ENCODE measurements around the gene NRDC.
"Not testable (repeated sequence)": the region's sequence is repeated elsewhere in the genome, so short reads cannot be mapped to it uniquely, and the experiment has no call there.

The NRDC gene

GRCh38 chr1:51898090-51898734 lies 19.7 kb upstream of the NRDC start:
- no peak for DNase-seq (ENCODE audit: low read depth in 1 of 2, low spot score in 1 of 2)

GRCh38 chr1:51897699-51898031 lies 19.1 kb upstream of the NRDC start:
- DNase-seq (ENCODE audit: low read depth in 1 of 2, low spot score in 1 of 2), result no peak

- not testable (repeated sequence) for DNase-seq (ENCODE audit: low read depth in 1 of 2, low spot score in 1 of 2)
Measured at GRCh38 chr1:51894748-51895147, 16.2 kb upstream of the NRDC start.

GRCh38 chr1:51878308-51878615 lies 265 bp downstream of the NRDC start:
- no peak for DNase-seq (ENCODE audit: low read depth in 1 of 2, low spot score in 1 of 2)

GRCh38 chr1:51877434-51878307 lies 856 bp downstream of the NRDC start:
- DNase-seq (ENCODE audit: low read depth in 1 of 2, low spot score in 1 of 2), result no peak

GRCh38 chr1:51875836-51876235 lies 2.7 kb downstream of the NRDC start:
- no peak for DNase-seq (ENCODE audit: low read depth in 1 of 2, low spot score in 1 of 2)

- no peak for DNase-seq (ENCODE audit: low read depth in 1 of 2, low spot score in 1 of 2)
Measured at GRCh38 chr1:51875291-51875772, 3.2 kb downstream of the NRDC start.

GRCh38 chr1:51873270-51873669 lies 5.3 kb downstream of the NRDC start:
- DNase-seq (ENCODE audit: low read depth in 1 of 2, low spot score in 1 of 2), result not testable (repeated sequence)

- no peak for DNase-seq (ENCODE audit: low read depth in 1 of 2, low spot score in 1 of 2)
Measured at GRCh38 chr1:51871351-51871975, 7.1 kb downstream of the NRDC start.

GRCh38 chr1:51870603-51871350 lies 7.8 kb downstream of the NRDC start:
- no peak for DNase-seq (ENCODE audit: low read depth in 1 of 2, low spot score in 1 of 2)

- no peak for DNase-seq (ENCODE audit: low read depth in 1 of 2, low spot score in 1 of 2)
Measured at GRCh38 chr1:51867479-51868232, 10.9 kb downstream of the NRDC start.

- DNase-seq (ENCODE audit: low read depth in 1 of 2, low spot score in 1 of 2), result no peak
Measured at GRCh38 chr1:51863384-51863783, 15.1 kb downstream of the NRDC start.

GRCh38 chr1:51861669-51862068 lies 16.9 kb downstream of the NRDC start:
- DNase-seq (ENCODE audit: low read depth in 1 of 2, low spot score in 1 of 2), result no peak

- no peak for DNase-seq (ENCODE audit: low read depth in 1 of 2, low spot score in 1 of 2)
Measured at GRCh38 chr1:51859735-51860134, 18.8 kb downstream of the NRDC start.

- no peak for DNase-seq (ENCODE audit: low read depth in 1 of 2, low spot score in 1 of 2)
Measured at GRCh38 chr1:51859333-51859732, 19.2 kb downstream of the NRDC start.

- DNase-seq (ENCODE audit: low read depth in 1 of 2, low spot score in 1 of 2), result no peak
Measured at GRCh38 chr1:51858892-51859291, 19.6 kb downstream of the NRDC start.

GRCh38 chr1:51856745-51857144 lies 21.8 kb downstream of the NRDC start:
- DNase-seq (ENCODE audit: low read depth in 1 of 2, low spot score in 1 of 2), result no peak

GRCh38 chr1:51855624-51856023 lies 22.9 kb downstream of the NRDC start:
- DNase-seq (ENCODE audit: low read depth in 1 of 2, low spot score in 1 of 2), result no peak

- no peak for DNase-seq (ENCODE audit: low read depth in 1 of 2, low spot score in 1 of 2)
Measured at GRCh38 chr1:51853360-51853759, 25.2 kb downstream of the NRDC start.

GRCh38 chr1:51851882-51852396 lies 26.6 kb downstream of the NRDC start:
- no peak for DNase-seq (ENCODE audit: low read depth in 1 of 2, low spot score in 1 of 2)
